Femur (tissue), 1 donor: Measurements from ENCODE around the gene PHLDB3.
A peak's percentile ranks its signal among the peaks of the same experiment; 100 is the strongest.
"Not testable (repeated sequence)": the region's sequence is repeated elsewhere in the genome, so short reads cannot be mapped to it uniquely, and the experiment has no call there.

ENCODE experiments used
- DNase-seq: peaks from one replicate; pipeline ENCODE4 v3.0.0-alpha.2; 2017

PHLDB3 gene

DNA sequence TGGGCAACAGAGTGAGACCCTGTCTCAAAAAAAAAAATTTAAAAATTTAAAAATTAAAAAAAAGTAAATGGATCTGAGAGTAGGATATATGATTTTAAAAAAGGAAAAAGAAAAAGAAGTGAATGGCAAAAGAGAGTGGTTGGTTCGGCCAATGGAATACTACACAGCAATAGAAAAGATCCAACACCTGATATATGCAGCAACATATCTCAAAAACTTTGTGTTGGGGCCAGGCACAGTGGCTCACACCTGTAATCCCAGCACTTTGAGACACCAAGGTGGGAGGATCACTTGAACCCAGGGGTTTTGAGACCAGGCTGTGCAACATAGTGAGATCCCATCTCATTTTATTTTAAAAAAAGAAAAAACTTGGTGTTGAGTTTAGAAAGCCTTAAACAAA, 37.8 kb downstream of the PHLDB3 start:
- no peak for DNase-seq

GRCh38 chr19:43465468-43466120, 39.0 kb downstream of the PHLDB3 start, which contains the start of gene LYPD3:
TSS of gene LYPD3 (minus strand) at chr19:43465608. CDS start at chr19:43465571, 37 bp downstream.
- peak; percentile 42 for DNase-seq

GRCh38 chr19:43464134-43464775, 40.3 kb downstream of the PHLDB3 start:
- no peak for DNase-seq

- peak; percentile 97 for DNase-seq
These were observed 41.0 kb downstream of the PHLDB3 start for GRCh38 chr19:43463381-43464133.

GRCh38 chr19:43462785-43463380, 41.7 kb downstream of the PHLDB3 start:
- no peak for DNase-seq

DNA sequence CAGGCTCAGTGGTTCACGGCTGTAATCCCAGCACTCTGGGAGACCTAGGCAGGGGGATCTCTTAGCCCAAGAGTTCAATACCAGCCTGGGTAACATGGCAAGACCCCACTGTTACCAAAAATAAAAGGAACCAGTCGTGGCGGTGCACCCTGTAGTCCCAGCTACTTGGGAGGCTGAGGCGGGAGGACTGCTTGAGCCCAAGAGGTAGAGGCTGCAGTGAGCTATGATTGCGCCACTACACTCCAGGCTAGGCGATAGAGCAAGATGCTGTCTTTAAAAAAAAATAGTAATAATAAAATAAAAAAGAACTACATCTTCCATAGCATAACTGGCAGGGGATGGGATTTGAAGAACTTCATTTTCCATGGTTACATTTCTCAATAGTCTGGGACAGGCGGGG, 42.2 kb downstream of the PHLDB3 start:
- DNase-seq, result no peak

- no peak for DNase-seq
These were observed 43.2 kb downstream of the PHLDB3 start for GRCh38 chr19:43461303-43461702.

- no peak for DNase-seq
These were observed 44.1 kb downstream of the PHLDB3 start for GRCh38 chr19:43460362-43461016.

DNA sequence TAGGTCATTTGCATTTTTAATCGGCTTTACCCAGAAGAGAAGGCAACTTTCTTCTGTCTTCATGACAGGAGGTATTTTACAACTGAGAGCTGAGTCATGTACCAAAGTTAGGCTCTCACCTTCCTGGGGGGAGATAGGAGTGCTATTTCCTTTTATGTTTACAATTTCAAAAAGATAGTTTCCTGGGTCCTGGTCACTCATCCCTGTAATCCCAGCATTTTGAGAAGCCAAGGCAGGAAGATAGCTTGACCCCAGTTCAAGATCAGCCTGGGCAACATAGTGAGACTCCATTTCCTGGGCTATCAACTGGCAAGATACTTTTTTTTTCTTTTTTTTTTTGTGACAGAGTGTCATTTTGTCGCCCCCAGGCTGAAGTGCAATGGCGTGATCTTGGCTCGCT, 46.7 kb downstream of the PHLDB3 start:
- DNase-seq, result no peak

DNA sequence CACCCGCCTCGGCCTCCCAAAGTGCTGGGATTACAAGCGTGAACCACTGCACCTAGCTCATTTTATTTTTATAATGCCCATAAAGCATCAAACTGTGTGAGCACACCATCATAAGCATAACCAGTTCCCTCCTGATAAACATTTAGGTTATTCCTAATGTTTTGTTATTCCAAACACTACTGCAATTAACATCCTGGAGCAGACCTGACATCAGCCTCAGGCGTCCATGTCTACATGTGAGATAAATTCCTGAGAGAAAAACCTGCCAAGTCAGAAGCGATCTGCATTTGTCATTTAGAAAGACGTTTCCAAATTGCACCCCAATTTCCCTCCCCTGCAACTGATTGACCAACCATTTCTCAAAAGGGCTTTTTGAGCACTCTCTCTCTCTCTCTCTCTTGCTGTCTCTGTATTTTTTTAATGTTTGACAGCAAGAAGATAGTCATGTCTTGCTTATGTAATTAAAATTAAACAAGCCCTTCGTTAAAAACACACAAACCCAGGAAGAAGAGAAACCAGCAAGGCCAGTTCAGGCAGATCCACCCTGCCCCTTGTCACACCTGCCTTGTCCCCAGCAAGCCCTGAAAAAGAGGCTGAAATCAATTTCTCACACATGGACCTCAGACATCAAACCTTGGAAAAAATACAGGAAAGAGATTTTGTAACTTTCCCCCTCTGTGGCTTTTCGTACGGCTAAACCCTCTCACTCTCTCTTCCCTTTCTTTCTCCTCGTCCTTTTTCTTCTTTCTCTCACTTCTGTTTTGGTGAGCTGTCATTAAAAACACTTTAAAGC, 49.0 kb downstream of the PHLDB3 start:
- no peak for DNase-seq

GRCh38 chr19:43454031-43454430, 50.5 kb downstream of the PHLDB3 start:
- no peak for DNase-seq

DNA sequence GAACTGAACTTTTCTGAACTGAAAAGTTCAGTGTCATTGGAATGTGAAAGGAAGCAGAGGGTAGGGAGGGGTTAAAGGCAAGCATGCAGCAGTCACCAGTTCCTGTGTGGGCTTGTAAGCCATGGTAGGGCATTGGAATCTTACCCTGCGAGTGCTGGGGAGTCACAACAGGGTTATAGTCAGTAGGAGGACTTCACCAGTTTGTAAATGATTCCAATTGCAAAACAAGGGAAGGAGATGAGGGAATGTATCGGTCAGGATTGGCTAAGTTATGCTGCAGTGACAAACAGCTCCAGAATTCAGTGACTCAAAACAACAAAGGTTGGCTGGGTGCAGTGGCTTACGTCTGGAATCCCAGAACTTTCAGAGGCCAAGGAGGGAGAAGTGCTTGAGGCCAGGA, 52.0 kb downstream of the PHLDB3 start:
- DNase-seq, result no peak

DNA sequence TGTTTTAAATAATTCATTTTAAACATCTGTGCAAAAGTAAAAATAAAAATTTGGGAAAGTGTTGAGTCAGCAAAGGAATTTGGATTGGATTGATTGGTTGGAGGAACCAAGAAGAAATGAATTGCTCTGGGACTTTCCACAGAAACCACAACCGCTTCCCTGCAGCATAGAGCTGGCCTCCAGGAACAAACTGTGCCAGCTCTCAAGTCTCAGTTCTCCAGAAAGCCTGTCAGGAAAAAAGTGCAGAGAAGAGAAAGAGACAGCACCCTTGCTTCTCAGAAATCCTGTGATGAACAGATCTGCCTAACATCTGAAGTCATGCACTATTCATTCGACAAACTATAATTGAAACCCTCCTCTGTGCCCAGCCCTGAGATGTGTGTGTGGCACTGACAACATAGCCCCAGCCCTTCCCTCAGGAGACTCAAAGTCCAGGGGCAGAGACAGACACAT, 54.0 kb downstream of the PHLDB3 start:
- DNase-seq, result no peak

DNA sequence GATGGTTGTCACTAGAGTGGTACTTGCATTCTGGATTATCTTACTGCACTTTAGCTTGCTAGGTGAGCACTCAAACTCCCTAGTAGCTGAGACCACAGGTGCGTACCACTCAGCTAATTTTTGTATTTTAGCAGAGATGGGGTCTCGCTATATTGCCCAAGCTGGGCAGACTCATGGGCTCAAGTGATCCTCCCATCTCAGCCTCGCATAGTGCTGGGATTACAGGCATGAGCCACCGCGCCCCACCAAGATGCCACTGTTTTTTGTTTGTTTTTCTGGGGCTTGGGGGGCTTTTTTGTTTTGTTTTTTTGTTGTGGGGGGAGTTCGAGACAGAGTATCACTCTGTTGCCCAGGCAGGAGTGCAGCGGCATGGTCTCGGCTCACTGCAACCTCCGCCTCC, 56.9 kb downstream of the PHLDB3 start:
- DNase-seq, result no peak

GRCh38 chr19:43446746-43447489, 57.6 kb downstream of the PHLDB3 start:
- peak; percentile 88 for DNase-seq

DNA sequence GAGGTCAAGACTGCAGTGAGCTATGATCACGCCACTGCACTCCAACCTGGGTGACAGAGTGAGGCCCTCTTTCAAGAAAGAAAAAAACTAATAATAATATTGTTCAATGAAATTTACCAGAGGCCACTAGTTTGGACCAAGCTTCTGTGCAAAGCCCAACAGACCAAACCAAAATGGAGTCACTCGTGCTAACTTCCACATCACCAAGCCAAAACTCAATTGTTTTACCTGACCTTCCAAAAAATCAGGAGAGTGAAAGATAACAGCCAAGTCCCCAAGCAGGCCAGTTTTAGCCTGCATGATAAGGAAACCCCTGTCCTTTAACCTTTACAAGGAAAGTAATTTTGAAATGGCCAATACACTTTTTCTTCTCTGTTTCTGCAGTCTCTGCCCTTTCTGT, 59.1 kb downstream of the PHLDB3 start:
- no peak for DNase-seq

DNA sequence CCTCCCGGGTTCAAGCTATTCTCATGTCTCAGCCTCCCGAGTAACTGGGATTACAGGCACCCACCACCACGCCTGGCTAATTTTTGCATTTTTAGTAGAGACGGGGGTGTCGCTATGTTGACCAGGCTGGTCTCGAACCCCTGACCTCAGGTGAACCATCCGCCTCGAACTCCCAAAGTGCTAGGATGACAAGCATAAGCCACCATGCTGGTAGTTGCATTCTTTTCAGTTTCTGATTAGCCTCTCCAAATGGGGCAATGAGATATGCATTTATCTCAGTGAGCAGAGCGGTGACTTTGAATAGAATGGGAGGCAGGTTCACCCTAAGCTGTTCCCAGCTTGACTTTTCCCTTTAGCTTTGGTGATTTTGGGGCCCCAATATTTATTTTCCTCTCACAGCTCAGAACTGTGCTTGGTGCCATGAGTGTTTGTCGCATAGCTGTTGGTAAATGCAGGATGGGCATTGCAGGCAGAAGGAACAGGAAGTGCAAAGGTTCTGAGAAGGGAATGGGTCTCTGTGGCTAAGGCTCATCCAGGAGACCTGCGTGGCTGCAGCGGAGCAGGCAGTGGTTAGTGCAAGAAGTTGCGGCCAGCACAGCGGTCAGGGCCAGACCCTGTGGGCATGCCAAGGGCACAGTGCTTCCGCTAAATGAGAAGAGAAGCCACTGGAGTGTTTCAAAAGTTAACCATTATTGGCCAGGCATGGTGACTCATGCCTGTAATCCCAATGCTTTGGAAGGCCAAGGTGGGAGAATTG, 59.8 kb downstream of the PHLDB3 start:
- DNase-seq, result no peak

DNA sequence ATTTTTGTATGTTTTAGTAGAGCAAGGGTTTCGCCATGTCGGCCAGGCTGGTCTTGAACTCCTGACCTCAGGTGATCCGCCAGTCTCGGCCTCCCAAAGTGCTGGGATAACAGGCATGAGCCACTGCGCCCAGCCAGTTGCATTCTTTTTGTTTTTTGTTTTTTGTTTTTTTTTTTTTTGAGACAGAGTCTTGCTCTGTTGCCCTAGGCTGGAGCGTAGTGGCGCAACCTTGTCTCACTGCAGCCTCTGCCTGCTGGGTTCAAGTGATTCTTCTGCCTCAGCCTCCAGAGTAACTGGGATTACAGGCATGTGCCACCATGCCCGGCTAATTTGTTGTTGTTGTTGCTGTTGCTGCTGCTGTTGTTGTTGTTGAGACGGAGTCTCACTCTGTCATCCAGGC, 60.5 kb downstream of the PHLDB3 start:
- not testable (repeated sequence) for DNase-seq

- no peak for DNase-seq
These were observed 62.8 kb downstream of the PHLDB3 start for GRCh38 chr19:43441716-43442115.

- DNase-seq, result no peak
These were observed 64.9 kb downstream of the PHLDB3 start for GRCh38 chr19:43439709-43440063.
